ENCODE data around the gene SERINC4.
"Not testable (repeated sequence)": the region's sequence is repeated elsewhere in the genome, so short reads cannot be mapped to it uniquely, and the experiment has no call there.

The SERINC4 gene

GRCh38 chr15:43748376-43748775 is 51.6 kb downstream of the SERINC4 start:
- DNase-seq: no peak

GRCh38 chr15:43746903-43747309 is 53.1 kb downstream of the SERINC4 start:
- not testable (repeated sequence) for DNase-seq

GRCh38 chr15:43746245-43746902 is 53.6 kb downstream of the SERINC4 start, which contains the start of gene PDIA3:
TSS of gene PDIA3 (plus strand) at chr15:43746438. CDS start at chr15:43746540, 102 bp downstream.
- DNase-seq: peak; percentile 69

All from amniotic stem cell (primary cell).